ENCODE results near the gene ANKRD40.

The ANKRD40 gene

DNA sequence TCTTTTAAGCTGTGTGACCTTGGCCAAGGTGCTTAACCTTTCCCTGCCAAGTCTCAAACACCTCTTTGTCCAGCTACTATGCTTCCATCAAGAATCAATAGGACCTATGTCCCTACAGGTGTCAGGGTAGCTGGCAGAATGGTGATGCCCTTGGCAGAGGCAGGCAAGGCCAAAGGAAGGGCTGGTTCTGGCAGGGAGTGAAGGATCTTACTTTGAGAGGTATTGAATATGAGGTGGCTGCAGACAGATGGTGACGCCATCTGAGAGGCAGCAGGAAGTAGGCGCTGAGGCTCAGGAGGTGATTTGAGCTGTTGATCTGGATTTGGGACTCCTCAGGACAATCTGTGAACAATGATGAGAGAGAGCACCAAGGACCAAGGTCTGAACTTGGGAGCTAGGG lies 60.5 kb downstream of the ANKRD40 start:
- no peak for DNase-seq (ENCODE audit: low read depth in 2 of 2)

DNA sequence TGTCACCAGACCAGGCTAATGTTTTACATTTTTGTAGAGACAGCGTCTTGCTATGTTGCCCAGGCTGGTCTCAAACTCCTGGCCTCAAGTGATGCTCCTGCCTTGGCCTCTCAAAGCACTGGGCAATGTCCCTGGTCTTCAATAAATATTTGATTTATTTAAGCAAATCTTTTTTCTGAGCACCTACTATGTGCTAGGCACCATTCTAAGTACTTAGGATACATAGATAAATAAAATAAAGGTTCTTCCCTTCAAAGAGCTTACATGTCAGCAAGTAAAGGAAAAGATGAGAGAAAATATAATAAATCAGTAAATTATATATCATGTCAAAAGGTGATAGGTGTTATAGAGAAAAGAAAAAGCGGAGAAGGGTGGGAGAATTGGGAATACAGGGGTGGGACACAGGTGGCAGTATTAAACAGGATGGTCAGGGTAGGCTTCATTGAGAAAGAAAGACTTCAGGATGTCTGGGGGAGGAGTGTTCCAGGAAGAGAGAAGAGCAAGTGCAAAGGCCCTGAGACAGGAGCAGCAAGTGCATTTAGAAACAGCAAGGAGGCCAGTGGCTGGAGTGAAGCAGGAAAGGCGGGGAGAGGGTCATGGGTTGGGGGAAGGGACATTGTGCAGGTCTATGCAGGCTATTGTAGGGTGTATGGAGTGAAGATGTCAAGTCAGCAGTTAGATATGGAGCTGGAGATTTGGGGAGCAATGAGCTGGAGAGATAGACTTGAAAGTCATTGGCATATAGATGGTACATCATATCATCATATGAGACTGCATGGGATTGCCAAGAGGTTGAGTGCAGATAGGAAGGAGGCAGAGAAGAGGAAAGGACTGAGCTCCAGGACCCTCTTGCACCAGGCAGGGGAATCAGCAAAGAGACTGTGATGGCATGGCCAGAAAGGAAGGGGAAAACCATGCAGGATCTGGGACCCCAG lies 61.7 kb downstream of the ANKRD40 start:
- no peak for DNase-seq (ENCODE audit: low read depth in 2 of 2)
